Ishikawa (cell line): ENCODE results near the gene KLF13.

Experiments used
- CEBPB ChIP-seq: IDR thresholded peaks from 2 replicates; pipeline ENCODE4 v1.6.1; 2012
- CREB1 ChIP-seq: IDR thresholded peaks from 2 replicates; pipeline ENCODE4 v1.6.1; 2012; ENCODE audit warnings: low read depth
- EGR1 ChIP-seq: IDR thresholded peaks from 2 replicates; pipeline ENCODE4 v1.6.1; 2012
- EP300 ChIP-seq: IDR thresholded peaks from 2 replicates; pipeline ENCODE4 v1.6.1; 2012; ENCODE audit warnings: borderline replicate concordance
- FOXM1 ChIP-seq: IDR thresholded peaks from 2 replicates; pipeline ENCODE4 v1.6.1; 2012; ENCODE audit warnings: low read depth, borderline replicate concordance
- MAX ChIP-seq: IDR thresholded peaks from 2 replicates; pipeline ENCODE4 v1.6.1; 2012
- NFIC ChIP-seq: IDR thresholded peaks from 2 replicates; pipeline ENCODE4 v1.6.1; 2012
- RAD21 ChIP-seq: IDR thresholded peaks from 2 replicates; pipeline ENCODE4 v1.6.1; 2012; ENCODE audit warnings: low read depth
- REST ChIP-seq: IDR thresholded peaks from 2 replicates; pipeline ENCODE4 v1.6.1; 2012; ENCODE audit warnings: low read depth, mild to moderate bottlenecking
- TAF1 ChIP-seq: IDR thresholded peaks from 2 replicates; pipeline ENCODE4 v1.6.1; 2012; ENCODE audit warnings: low read depth, mild to moderate bottlenecking
- TCF12 ChIP-seq: IDR thresholded peaks from 2 replicates; pipeline ENCODE4 v1.6.1; 2012; ENCODE audit warnings: low read depth
- TEAD4 ChIP-seq: IDR thresholded peaks from 2 replicates; pipeline ENCODE4 v1.6.1; 2012
- USF1 ChIP-seq: IDR thresholded peaks from 2 replicates; pipeline ENCODE4 v1.6.1; 2012
- YY1 ChIP-seq: IDR thresholded peaks from 2 replicates; pipeline ENCODE4 v1.6.1; 2012; ENCODE audit warnings: low read depth
- ZBTB7A ChIP-seq: IDR thresholded peaks from 2 replicates; pipeline ENCODE4 v1.6.1; 2012; ENCODE audit warnings: low read depth

The KLF13 gene

GRCh38 chr15:31291048-31291578 is 35.5 kb upstream of the KLF13 start:
- no peak for TF ChIP-seq USF1
- TF ChIP-seq FOXM1 = no peak

GRCh38 chr15:31292391-31293015 is 34.1 kb upstream of the KLF13 start:
- TF ChIP-seq TCF12 (no peak), EP300 (no peak), CEBPB (no peak), MAX (no peak), NFIC (no peak), TAF1 (no peak), TEAD4 (no peak)

GRCh38 chr15:31293655-31294054 is 33.0 kb upstream of the KLF13 start:
- TF ChIP-seq YY1 = no peak
- TF ChIP-seq RAD21 = no peak
- no peak for TF ChIP-seq CREB1
- no peak for TF ChIP-seq TCF12
- no peak for TF ChIP-seq REST
- no peak for TF ChIP-seq EP300
- TF ChIP-seq FOXM1 = no peak
- no peak for TF ChIP-seq ZBTB7A
- no peak for TF ChIP-seq MAX
- TF ChIP-seq EGR1 = no peak
- TF ChIP-seq NFIC = no peak
- TF ChIP-seq CEBPB = no peak
- TF ChIP-seq USF1 = no peak
- no peak for TF ChIP-seq TAF1
- TF ChIP-seq TEAD4 = no peak

- no peak for TF ChIP-seq ZBTB7A
- no peak for TF ChIP-seq USF1
- no peak for TF ChIP-seq NFIC
- TF ChIP-seq YY1 = no peak
- no peak for TF ChIP-seq MAX
- TF ChIP-seq EGR1 = no peak
- TF ChIP-seq TEAD4 = no peak
- no peak for TF ChIP-seq FOXM1
- no peak for TF ChIP-seq CEBPB
- TF ChIP-seq TAF1 = no peak
- TF ChIP-seq TCF12 = no peak
- no peak for TF ChIP-seq REST
- TF ChIP-seq EP300 = no peak
- no peak for TF ChIP-seq CREB1
- no peak for TF ChIP-seq RAD21
These were observed 32.6 kb upstream of the KLF13 start for GRCh38 chr15:31294067-31294466.

- TF ChIP-seq EGR1 = no peak
- no peak for TF ChIP-seq TEAD4
- TF ChIP-seq FOXM1 = no peak
- no peak for TF ChIP-seq CEBPB
- no peak for TF ChIP-seq NFIC
- no peak for TF ChIP-seq ZBTB7A
- TF ChIP-seq YY1 = no peak
- no peak for TF ChIP-seq MAX
- no peak for TF ChIP-seq REST
- no peak for TF ChIP-seq TAF1
These were observed 31.0 kb upstream of the KLF13 start for GRCh38 chr15:31295658-31296057.
